Measurements from ENCODE around the gene TMCC1.
A peak's percentile ranks its signal among the peaks of the same experiment; 100 is the strongest.
"Not testable (repeated sequence)": the region's sequence is repeated elsewhere in the genome, so short reads cannot be mapped to it uniquely, and the experiment has no call there.

The TMCC1 gene

GRCh38 chr3:129640985-129641384, 252.5 kb downstream of the TMCC1 start:
- DNase-seq = not testable (repeated sequence)

- DNase-seq = no peak
Measured at GRCh38 chr3:129638481-129638880, 255.0 kb downstream of the TMCC1 start.

- no peak for DNase-seq
Measured at GRCh38 chr3:129636082-129636481, 257.4 kb downstream of the TMCC1 start.

GRCh38 chr3:129635656-129636055, 257.9 kb downstream of the TMCC1 start:
- no peak for DNase-seq

GRCh38 chr3:129633751-129634481, 259.6 kb downstream of the TMCC1 start:
- no peak for DNase-seq

- no peak for DNase-seq
Measured at GRCh38 chr3:129632977-129633376, 260.5 kb downstream of the TMCC1 start.

GRCh38 chr3:129632556-129632955, 261.0 kb downstream of the TMCC1 start:
- DNase-seq = no peak

GRCh38 chr3:129632056-129632455, 261.5 kb downstream of the TMCC1 start:
- DNase-seq = no peak

- no peak for DNase-seq
Measured at GRCh38 chr3:129629011-129629410, 264.5 kb downstream of the TMCC1 start.

GRCh38 chr3:129628169-129628522, 265.4 kb downstream of the TMCC1 start:
- peak; percentile 40 for DNase-seq

GRCh38 chr3:129627350-129628168, 266.0 kb downstream of the TMCC1 start:
- peak; percentile 87 for DNase-seq

- DNase-seq = peak; percentile 93
Measured at GRCh38 chr3:129626744-129627349, 266.7 kb downstream of the TMCC1 start.

- DNase-seq = peak; percentile 70
Measured at GRCh38 chr3:129625072-129625874, 268.2 kb downstream of the TMCC1 start.

- peak; percentile 65 for DNase-seq
Measured at GRCh38 chr3:129624347-129625071, 269.0 kb downstream of the TMCC1 start.

- DNase-seq = no peak
Measured at GRCh38 chr3:129623447-129624118, 269.9 kb downstream of the TMCC1 start.

GRCh38 chr3:129622933-129623332, 270.6 kb downstream of the TMCC1 start:
- no peak for DNase-seq

GRCh38 chr3:129622226-129622874, 271.2 kb downstream of the TMCC1 start:
- peak; percentile 36 for DNase-seq

- no peak for DNase-seq
Measured at GRCh38 chr3:129621626-129622225, 271.8 kb downstream of the TMCC1 start.

- no peak for DNase-seq
Measured at GRCh38 chr3:129620828-129621559, 272.5 kb downstream of the TMCC1 start.

- peak; percentile 74 for DNase-seq
Measured at GRCh38 chr3:129619726-129620162, 273.8 kb downstream of the TMCC1 start.

Measured in inflammatory macrophage treated with lipopolysaccharide for 4 hours (primary cell).